HFFc6 (cell line): Measurements from ENCODE around the gene ATRN. TPM values are rescaled to one million over a fixed set of nuclear protein-coding genes. Genes with fewer than 3 reads are reported as not detected.

Experiments used
- DNase-seq: peaks from one replicate; pipeline ENCODE4 v3.0.0-alpha.2; 2018
- H3K27ac Mint-ChIP-seq: 2 replicates; pipeline ENCODE4 v1.8.0; 2020; ENCODE audit warnings: mild to moderate bottlenecking, mixed read lengths
- H3K27me3 Mint-ChIP-seq: 2 replicates; pipeline ENCODE4 v1.8.0; 2021; ENCODE audit warnings: mild to moderate bottlenecking, moderate library complexity, mixed read lengths; ENCODE audit not compliant: insufficient read depth
- H3K36me3 Mint-ChIP-seq: 2 replicates; pipeline ENCODE4 v1.8.0; 2021; ENCODE audit warnings: low read depth, mixed read lengths
- H3K4me1 Mint-ChIP-seq: 2 replicates; pipeline ENCODE4 v1.8.0; 2020; ENCODE audit warnings: low read depth, mixed read lengths
- H3K4me3 Mint-ChIP-seq: 2 replicates; pipeline ENCODE4 v1.8.0; 2020; ENCODE audit warnings: mild to moderate bottlenecking, moderate library complexity, mixed read lengths
- H3K9me3 Mint-ChIP-seq: 2 replicates; pipeline ENCODE4 v1.8.0; 2020; ENCODE audit warnings: mild to moderate bottlenecking, mixed read lengths
- total RNA-seq, 6 experiments: library from RNA; stranded (reverse); fragmentation: NEBNext Ultra II Directional; extraction: Animal tissue kit (Norgen Biotek cat#: 25700); gene quantifications; 2 replicates in 1 of 6; 3 replicates in 5 of 6; pipeline ENCODE4 v1.2.3, GENCODE V29; 2021
- TF ChIP-seq, protein P1 (sequence below): fragments of 200-600 bp; sonication (generic); IDR thresholded peaks from 2 replicates; pipeline ENCODE4 v1.5.0; 2021; ENCODE audit warnings: antibody characterized with exemption, mild to moderate bottlenecking

Gene ATRN
- total RNA-seq, 6 experiments from 2014 or later: 27.5 to 33.0 (median 29.6) TPM

DNA sequence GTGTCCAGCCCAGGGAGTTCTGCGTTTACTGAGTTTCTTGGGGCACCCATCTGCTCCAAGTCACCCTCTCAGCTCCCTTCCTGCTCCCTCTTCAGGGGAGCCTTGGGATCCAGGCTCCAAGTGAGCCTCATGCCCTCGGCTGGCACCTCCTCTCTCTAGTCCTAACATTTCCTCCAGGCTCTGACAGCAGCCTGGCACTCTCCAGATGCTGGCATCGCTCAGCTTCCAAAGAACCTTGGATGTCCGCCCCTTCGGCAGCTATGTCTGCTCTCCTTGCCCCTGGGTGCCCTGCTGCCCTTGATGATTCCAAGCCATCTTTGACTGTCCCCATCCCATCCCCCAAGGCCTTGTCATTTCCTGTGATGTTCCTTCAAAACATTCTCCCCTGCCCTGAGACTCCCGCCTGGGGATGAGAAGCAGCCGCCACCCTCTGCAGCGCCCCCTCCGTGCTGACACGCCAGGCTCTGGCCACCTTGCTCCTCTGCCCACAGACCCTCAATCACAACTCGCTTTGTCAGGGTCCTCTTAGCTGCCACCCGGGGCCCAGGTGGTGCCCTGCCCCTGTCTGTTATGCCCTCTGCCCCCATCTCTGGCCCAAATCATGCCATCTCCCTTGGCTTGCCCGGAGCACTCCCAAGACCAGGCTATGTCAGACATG, 199.0 kb downstream of the ATRN start:
- Mint-ChIP-seq H3K27ac (peak overlapping the region; percentile 57), H3K9me3 (no peaks in the 10 kb centered on the region), H3K4me1 (peaks cover 11% of the 10 kb centered on the region), H3K36me3 (peaks cover 16% of the 10 kb centered on the region; the same call in 1 of the 2 replicates), H3K27me3 (peaks cover 14% of the 10 kb centered on the region), H3K4me3 (no peak overlapping the region; the same call in 1 of the 2 replicates)
- TF ChIP-seq, protein P1, sequence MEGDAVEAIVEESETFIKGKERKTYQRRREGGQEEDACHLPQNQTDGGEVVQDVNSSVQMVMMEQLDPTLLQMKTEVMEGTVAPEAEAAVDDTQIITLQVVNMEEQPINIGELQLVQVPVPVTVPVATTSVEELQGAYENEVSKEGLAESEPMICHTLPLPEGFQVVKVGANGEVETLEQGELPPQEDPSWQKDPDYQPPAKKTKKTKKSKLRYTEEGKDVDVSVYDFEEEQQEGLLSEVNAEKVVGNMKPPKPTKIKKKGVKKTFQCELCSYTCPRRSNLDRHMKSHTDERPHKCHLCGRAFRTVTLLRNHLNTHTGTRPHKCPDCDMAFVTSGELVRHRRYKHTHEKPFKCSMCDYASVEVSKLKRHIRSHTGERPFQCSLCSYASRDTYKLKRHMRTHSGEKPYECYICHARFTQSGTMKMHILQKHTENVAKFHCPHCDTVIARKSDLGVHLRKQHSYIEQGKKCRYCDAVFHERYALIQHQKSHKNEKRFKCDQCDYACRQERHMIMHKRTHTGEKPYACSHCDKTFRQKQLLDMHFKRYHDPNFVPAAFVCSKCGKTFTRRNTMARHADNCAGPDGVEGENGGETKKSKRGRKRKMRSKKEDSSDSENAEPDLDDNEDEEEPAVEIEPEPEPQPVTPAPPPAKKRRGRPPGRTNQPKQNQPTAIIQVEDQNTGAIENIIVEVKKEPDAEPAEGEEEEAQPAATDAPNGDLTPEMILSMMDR: no peak
- DNase-seq: no peak

DNA sequence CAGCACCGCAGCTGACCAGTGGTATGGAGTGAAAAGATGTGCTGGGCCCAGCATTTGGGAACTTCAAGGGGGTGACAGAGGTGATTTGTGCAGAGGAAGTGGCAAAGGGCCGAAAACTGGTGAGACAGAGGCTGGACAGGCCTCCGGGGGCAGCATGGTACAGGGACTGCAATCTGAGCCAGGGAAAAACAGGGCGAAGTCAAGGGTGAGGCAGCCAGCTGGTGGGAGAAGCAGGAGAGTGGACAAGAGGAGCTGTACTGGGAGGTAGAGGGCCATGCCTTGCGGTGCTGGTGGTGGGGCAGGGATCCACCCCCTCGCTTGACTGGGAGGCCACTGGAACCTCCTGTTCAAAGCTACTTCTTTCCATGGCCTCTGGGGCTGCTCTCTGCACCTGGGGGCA, 199.7 kb downstream of the ATRN start:
- no peaks in the 10 kb centered on the region for H3K9me3 Mint-ChIP-seq
- H3K27me3 Mint-ChIP-seq: peaks cover 12% of the 10 kb centered on the region
- DNase-seq: no peak

DNA sequence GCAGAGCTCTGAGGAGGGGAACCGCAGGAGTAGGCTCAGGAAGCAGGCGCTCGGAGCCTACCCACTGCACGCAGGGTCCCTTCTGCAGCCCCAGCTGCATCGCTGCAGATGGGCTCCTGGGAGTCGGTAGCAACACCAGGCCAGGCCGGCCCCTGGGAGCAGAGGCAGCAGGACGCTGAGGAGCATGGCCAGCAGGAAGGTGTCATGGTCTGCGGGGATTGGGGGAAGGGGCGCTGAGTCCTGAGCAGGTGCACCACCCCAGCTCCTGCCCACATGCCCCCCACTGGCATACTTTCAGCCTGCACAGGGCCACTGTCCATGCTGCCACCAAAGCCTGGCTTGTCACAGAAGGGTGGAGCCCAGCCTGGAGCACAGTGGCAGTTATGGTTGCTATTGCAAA, 200.1 kb downstream of the ATRN start:
- H3K9me3 Mint-ChIP-seq: no peaks in the 10 kb centered on the region
- DNase-seq: no peak

More for the DNA sequence above, 199.7 kb downstream of the ATRN start:
- no peak overlapping the region; the same call in 1 of the 2 replicates for H3K27ac Mint-ChIP-seq
- no peak overlapping the region for H3K4me3 Mint-ChIP-seq
- TF ChIP-seq, protein P1: peak; percentile 29; the same call in 1 of the 2 replicates
- peaks cover 21% of the 10 kb centered on the region; the same call in 1 of the 2 replicates for H3K36me3 Mint-ChIP-seq
- peaks cover 11% of the 10 kb centered on the region for H3K4me1 Mint-ChIP-seq

DNA sequence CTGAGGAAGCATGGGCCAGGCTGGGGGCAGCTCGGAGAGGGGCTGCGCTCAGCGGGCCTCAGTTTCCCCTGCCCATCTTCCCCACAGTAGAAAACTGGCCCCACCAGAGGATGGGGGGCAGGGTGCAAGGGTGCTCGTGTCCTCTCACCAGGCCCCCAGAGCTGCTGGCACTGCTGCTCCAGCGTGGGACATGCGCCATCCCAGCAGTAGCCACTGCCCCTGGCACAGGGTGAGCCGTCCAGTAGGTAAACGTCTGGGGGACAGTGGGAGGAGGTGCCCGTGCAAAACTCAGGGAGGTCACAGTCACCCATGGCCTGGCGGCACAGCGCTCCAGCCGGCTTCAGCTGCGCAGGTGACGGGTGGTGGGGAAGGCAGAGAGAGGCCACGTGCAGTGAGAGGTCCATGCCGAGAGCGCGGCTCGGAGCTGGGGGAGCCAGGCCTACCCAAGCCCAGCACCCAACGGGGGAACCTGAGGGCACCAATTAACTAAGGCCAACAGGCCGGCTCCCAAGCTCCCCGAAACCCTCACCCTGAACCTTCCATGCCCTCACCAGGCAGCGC, 201.2 kb downstream of the ATRN start:
- H3K27me3 Mint-ChIP-seq: peaks cover 8% of the 10 kb centered on the region; the same call in 1 of the 2 replicates
- peaks cover 26% of the 10 kb centered on the region; the same call in 1 of the 2 replicates for H3K36me3 Mint-ChIP-seq
- TF ChIP-seq, protein P1: no peak
- DNase-seq: no peak
- H3K4me3 Mint-ChIP-seq: no peak overlapping the region
- H3K4me1 Mint-ChIP-seq: peaks cover 17% of the 10 kb centered on the region
- H3K9me3 Mint-ChIP-seq: no peaks in the 10 kb centered on the region
- H3K27ac Mint-ChIP-seq: no peak overlapping the region

More for the DNA sequence above, 200.1 kb downstream of the ATRN start:
- TF ChIP-seq, protein P1: no peak
- Mint-ChIP-seq H3K27ac (no peak overlapping the region), H3K36me3 (peaks cover 21% of the 10 kb centered on the region; the same call in 1 of the 2 replicates), H3K4me1 (peaks cover 11% of the 10 kb centered on the region), H3K27me3 (peaks cover 11% of the 10 kb centered on the region), H3K4me3 (no peak overlapping the region)

DNA sequence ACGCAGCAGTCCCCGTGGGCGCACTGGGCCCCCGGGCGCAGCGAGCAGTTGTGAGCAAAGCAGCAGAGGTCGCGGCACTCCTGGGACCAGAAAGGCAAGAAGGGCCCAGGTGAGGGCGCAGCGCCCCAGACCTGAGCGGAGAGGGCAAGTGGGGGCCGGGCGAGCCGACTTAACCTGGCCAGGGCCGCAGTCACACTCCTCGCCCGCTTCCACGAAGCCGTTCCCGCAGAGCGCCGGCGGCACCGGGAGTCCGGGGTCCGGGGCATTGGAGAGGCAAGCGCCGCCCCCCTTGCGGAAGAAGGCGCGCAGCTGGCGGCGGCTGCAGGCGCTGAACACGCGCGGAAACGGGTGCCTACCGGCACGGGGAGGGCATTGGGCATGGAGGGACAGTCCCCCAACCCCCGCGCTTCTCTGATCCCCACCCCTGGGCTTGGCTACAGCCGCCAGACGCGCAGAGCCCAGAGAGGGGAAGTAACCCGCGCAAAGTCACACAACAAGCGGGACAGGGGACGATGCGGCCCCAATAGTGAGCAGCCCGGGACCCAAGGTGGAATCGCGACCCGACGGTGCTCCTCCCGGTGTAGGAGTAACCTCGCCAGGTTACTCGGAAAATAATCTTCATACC, 201.8 kb downstream of the ATRN start:
- Mint-ChIP-seq H3K4me1 (peaks cover 23% of the 10 kb centered on the region), H3K27ac (no peak overlapping the region), H3K9me3 (no peaks in the 10 kb centered on the region), H3K4me3 (no peak overlapping the region), H3K36me3 (peaks cover 26% of the 10 kb centered on the region; the same call in 1 of the 2 replicates), H3K27me3 (peaks cover 8% of the 10 kb centered on the region; the same call in 1 of the 2 replicates)
- TF ChIP-seq, protein P1: no peak
- DNase-seq: no peak
